NCI-H2029 (cell line): ENCODE measurements around the gene OPN1SW.

Experiments used
- DNase-seq: peaks from one replicate; lab custom pipeline; 2025; lab: John Stamatoyannopoulos, UW

OPN1SW gene, protein sequence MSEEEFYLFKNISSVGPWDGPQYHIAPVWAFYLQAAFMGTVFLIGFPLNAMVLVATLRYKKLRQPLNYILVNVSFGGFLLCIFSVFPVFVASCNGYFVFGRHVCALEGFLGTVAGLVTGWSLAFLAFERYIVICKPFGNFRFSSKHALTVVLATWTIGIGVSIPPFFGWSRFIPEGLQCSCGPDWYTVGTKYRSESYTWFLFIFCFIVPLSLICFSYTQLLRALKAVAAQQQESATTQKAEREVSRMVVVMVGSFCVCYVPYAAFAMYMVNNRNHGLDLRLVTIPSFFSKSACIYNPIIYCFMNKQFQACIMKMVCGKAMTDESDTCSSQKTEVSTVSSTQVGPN

GRCh38 chr7:128775744-128776474 lies at the start of gene OPN1SW:
Gene OPN1SW, minus strand, starts transcription at chr7:128775794. Its CDS starts 13 bp downstream, at chr7:128775781.
- DNase-seq = no peak

DNA sequence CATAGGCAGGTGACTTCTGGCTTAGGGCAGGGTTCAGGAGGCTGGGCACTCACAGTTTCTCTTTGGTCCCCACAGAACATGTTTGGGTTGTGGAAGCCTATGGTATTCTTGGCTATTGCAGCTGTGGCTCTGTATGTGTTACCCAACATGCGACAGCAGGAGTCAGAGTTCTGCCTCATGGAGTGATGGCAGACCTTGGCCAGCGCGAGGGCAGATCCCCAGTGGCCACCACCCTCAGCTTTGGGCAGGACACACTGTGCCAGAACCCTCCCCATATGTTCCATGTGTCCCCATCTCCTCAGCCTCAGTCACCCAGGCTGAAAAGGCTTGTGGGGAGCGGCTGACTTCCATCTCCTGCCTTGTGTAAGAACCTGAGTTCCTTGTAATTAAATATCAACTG lies 46.1 kb upstream of the OPN1SW start:
- no peak for DNase-seq

DNA sequence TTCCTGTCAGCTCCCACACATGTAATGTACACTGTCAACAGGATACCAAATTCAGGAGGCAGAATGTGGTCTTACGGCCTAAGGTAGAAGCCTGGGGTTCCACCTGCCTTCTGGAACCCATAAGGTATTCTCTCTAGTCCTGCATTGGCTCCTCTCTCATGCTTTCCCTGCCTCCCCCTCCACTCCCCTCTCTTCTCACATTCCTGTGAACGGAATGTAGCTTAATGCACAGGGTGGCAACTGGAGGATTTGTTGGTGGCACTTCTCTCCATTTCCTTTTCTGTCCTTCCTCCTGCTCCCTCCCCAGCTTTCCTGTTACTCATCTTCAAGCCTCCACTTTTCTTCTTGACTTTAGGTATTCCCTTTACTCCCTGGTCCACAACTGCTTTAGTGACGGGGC lies 43.1 kb upstream of the OPN1SW start:
- DNase-seq = no peak

- no peak for DNase-seq
Measured at GRCh38 chr7:128815289-128815942, 39.8 kb upstream of the OPN1SW start.

DNA sequence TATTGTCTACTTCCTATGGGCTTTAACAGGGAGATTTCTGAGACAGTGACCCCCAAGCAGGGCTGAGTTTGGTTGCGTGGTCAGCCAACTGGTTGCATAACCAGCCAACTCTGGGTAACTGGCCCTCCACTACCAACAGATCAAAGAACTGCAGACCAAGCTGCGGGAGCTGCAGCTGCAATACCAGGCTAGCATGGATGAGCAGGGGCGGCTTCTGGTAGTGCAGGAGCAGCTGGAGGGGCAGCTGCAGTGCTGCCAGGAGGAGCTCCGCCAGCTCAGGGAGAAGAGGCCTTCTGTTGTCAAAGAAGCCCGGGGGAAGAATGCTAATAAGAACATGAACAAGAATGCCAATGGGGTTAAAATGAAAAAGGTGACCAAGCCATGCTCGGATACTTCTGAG lies 38.9 kb upstream of the OPN1SW start:
- DNase-seq = no peak

GRCh38 chr7:128812514-128813168 lies 37.0 kb upstream of the OPN1SW start:
- no peak for DNase-seq

DNA sequence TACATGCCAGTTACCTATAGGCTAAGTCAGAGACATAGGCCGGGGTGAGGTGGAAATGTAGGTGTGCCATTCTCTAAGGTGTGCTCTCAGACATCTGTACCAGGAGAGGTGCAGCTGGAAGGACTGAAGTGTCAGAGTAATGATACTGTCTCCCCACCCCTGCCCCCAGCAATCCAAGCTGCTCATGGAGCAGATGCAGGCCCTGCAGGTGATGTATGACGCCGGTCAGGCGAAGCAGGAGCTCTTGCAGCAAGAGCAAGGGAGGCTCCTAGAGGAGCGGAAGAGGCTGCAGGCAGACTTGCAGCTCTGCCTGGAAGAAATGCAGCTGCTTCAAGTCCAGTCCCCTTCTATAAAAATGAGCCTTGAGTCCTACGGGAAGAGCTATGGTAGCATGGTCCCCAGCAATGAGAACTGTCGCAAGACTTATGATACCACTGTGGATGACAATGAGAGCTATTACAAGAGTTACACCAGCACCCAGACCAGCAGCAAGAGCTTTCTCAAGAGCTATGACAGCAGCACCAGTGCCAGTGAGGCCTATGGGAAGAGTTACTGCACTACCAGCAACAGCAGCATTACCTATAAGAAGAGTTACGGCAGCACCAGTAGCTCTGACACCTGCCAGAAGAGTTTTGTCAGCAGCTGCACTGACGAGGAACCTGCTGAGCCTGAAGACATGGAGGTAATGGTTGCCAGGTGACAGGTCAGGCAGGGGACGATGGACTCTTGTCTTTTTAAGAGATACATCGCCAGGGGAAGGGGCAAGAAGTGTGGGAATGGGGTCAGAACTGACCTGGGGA lies 36.2 kb upstream of the OPN1SW start:
- no peak for DNase-seq

- no peak for DNase-seq
Measured at GRCh38 chr7:128810997-128811396, 35.4 kb upstream of the OPN1SW start.

DNA sequence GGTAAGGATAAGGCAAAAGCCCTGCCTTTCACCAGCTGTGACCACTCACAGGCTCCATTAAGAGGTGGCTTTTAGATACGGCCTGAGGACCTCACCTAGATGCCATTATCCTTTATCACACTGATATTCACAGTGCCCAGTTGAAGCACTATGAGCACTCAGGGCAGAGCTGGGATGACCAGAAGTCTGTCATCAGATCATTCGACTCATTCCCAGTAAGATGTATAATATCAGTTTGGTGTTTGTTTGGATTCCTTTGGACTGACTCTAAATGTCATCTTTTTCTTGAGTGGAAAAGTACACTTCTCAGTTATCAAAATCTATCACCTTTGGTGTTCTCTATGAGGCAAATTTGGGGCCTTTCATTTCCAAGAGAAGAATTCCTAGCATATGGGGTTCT lies 34.9 kb upstream of the OPN1SW start:
- no peak for DNase-seq

DNA sequence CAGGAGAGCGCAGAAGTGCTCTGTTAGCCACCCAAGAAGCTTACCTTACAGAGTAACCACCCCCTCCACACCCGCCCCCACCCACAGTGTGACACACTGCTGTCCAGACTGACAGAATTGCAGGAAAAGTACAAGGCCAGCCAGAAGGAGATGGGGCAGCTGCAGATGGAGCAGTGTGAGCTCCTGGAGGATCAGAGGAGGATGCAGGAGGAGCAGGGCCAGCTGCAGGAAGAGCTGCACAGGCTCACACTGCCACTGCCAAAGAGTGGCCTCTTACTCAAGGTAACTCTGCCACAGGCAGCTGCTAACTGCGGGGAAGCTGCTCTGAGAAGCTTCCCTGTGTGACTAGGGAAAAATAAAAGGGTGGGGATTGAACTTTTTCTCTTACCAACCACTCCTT lies 33.8 kb upstream of the OPN1SW start:
- no peak for DNase-seq

DNA sequence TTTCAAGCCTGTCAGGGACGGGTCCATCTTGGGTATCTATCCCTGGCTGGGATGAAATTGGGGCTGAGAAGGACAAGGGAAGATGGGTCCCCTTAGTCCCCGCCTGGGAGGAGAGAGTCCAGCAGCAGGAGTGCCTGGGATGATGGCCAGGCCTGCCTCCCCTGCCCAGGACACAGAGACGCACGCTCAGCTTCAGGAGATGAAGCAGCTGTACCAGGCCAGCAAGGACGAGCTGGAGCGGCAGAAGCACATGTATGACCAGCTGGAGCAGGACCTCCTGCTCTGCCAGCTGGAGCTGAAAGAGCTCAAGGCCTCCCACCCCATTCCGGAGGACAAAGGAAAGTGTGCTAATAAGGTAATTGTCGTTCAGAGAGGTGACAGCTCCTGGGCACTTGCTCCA lies 31.6 kb upstream of the OPN1SW start:
- no peak for DNase-seq

GRCh38 chr7:128805225-128805624 lies 29.6 kb upstream of the OPN1SW start:
- DNase-seq = no peak

GRCh38 chr7:128804484-128804883 lies 28.9 kb upstream of the OPN1SW start:
- no peak for DNase-seq

DNA sequence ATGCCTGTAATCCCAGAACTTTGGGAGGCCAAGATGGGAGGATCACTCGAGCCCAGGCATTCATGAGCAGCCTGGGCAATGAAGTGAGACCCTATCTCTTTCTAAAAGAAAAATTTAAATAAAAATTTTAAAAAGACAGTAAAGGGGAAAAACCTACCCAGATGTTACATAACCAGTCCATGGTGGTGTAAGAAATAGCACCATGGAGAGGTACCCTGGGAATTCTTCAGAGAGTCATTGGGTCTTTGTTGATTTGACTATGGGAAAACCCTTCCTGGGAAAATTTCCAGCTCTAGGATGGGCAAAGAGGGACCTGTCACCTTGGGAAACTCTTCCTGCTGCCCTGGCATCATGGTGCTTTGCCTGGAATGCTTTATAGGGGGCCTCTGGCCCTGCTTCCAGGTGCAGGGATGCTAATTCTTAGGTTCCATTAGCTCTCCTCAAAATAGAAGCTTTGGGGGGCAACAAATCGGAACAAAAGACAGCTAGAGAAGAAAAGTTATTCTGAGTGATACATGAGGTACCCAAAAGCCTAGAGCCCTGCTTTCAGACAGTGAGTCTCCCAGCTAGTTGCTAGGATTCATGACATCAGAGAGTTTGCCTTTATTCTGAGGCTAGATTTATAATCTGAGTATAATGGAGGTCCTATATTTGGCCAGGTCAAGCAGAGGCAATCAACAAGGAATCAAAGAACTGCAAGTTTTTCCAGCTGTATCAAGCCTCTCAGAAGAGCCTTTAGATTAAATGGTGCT lies 26.2 kb upstream of the OPN1SW start:
- no peak for DNase-seq

GRCh38 chr7:128801003-128801402 lies 25.4 kb upstream of the OPN1SW start:
- no peak for DNase-seq

DNA sequence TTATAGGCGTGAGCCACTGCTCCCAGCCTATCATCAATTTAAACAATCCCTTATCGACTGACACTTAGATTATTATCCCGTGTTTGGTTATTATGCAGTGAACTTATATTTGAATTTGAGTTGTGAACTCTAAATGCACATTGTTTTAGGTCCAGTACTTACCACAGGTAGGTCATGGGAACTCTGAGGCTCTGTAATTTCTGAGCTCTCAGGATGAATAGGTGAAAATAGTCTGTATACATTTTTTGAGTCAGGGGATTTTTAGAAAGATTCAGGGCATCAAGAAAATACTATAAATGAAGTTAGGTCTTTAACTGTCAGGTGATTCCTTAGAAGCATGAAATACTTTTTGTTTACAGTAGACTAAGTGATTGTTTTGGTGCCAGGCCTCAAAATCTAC lies 25.0 kb upstream of the OPN1SW start:
- DNase-seq = no peak

- no peak for DNase-seq
Measured at GRCh38 chr7:128799451-128799850, 23.9 kb upstream of the OPN1SW start.

GRCh38 chr7:128796327-128796726 lies 20.7 kb upstream of the OPN1SW start:
- DNase-seq = no peak

DNA sequence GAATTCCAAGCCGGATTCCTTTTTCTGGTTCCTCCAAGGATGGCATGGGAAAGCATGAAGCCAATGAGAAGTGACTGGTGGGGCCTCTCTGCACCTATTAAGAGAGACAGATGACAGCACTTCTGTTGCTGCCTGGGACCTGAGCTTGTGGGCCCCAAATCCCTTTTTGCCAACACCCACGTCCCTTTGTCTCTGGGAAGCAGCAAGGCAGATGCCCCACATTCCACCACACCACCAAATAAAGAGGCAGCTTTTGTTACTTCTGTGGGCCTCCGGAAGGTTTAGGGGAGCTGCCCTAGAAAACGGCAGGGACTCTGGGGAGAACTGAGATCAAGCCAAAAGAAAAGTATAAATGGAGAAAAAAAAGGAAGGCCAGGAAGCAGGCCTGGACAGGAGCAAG lies 19.5 kb upstream of the OPN1SW start:
- no peak for DNase-seq

- DNase-seq = no peak
Measured at GRCh38 chr7:128794436-128794835, 18.8 kb upstream of the OPN1SW start.

DNA sequence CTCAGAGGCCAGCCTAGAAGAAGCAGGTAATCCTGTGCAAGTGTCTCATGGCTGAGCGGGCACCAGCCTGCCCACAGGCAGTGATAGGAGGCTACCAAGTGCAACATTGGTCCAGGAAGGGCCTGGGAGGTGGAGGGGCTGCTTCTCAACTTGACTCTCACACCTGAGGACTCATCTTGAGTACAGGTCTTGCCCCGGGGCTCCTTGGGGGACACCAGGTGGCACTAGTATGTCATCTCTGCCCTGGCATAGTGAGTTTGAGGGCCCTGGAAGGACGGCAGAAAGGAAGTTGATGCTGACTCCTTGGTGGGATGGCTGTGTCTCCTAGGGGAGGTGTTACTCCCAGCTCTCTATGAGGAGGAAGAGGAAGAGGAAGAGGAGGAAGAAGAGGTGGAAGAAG lies 18.4 kb upstream of the OPN1SW start:
- no peak for DNase-seq
